ENCODE measurements around the gene TTLL10. TPM values are rescaled to one million over a fixed set of nuclear protein-coding genes. Genes with fewer than 3 reads are reported as not detected.

The TTLL10 gene
- total and polyA plus RNA-seq, 4 donors, result not detected

DNA sequence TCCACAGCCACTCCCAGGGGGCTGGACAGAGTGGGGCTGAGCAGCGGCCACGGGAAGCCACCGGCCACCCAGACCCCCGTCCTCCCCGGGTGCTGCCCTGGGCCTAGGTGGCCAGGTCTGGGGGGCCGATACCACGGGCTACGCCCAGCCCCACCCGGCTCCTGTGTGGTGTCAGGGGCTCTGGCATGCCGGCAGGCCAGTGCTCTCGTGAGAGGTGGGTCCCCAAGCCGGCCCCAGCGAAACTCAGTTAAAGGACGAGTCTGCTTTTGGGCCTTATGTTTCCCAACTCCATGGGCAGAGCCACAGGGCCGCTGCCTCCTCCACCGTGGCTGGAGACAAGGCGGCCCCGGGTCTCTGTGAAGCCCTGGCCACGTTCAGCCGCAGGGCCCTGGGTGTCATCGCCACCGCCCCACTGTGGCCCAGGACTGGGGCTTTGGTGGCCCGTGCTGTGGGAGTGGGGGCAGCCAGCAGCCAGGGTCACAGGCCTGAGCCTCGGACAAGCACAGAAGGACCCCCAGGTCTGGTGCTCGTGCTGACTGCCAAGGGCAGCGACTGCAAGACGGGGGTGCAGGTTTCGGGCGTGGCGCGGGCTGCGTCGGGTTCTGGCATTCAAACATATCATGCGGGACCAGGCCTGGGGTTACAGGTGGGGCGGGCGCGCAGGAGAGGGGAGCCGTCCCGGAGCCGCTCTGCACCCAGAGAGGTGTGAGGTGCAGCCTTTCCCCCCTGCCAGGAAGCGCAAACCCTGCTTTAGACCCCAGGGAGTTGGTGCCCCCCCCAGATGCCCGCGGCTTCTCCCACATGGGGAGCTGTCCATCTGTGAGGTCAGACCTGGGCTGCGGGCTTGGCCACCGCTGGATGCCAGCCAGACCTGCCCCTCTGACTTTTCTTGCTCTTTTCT, 45.9 kb upstream of the TTLL10 start:
- 83% methylated on average over 45 of the region's 45 CpGs for WGBS

DNA sequence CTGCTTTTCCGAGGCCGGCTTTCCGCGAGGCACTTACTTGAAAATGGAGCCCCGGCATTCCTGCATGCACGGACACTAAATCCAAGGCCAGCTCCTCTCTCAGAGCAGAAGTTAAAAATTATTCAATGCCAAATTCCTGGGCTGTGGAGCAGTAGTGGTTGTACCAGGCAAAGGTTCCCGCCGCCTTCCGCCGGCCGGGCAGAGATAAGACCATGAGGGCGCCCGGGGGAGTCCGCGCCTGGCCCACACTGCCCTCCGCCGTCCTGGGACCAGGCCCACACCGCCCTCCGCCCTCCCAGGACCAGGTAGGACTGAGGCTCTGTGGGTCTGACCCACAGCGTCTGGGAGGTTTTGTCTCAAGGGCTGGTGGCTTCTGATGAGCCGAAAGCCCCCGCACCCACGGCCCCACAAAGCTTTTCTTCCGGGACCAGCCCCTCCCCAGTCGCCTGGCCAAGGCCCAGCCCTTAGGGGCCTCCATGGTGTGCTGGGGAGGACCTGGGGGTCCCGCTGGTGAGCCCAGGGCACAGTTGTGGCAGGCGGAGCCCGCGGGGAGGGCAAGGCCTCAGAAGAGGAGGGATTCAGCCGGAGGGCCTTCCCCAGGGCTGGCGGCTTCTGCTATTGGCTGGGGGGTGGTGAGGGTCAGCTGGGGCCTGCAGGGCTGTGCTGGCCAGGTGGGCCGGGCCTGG, 45.1 kb upstream of the TTLL10 start:
- H3K36me3 ChIP-seq (ENCODE audit: control insufficient read depth in 4 of 4, insufficient read depth in 3 of 4, low read depth in 1 of 4, low read length in 3 of 4), result no peaks in the 10 kb centered on the region
- H3K9ac ChIP-seq (ENCODE audit: low read depth in 1 of 2, low read length in 2 of 2), result peak overlapping the region in 1 of 2 donors; percentile 47
- DNase-seq (ENCODE audit: low spot score), result no peak
- 43% methylated on average over 32 of the region's 32 CpGs for WGBS
- TF ChIP-seq RXRA (IDR thresholded peaks at IDR 0.05) (no peak), HNF4A (conservative IDR thresholded peaks at IDR 0.05) (peak in 1 of 2 donors; percentile 27), FOXA2 (IDR thresholded peaks at IDR 0.05) (no peak), ATF3 (IDR thresholded peaks at IDR 0.05) (no peak), YY1 (IDR thresholded peaks at IDR 0.05) (peak; percentile 28), RAD21 (IDR thresholded peaks at IDR 0.05) (peak in 1 of 2 donors; percentile 40)
- H3K4me3 ChIP-seq (ENCODE audit: low read depth in 1 of 3, low read length in 3 of 3), result peak overlapping the region in 2 of 3 donors; percentile 31 to 38
- H3K27me3 ChIP-seq (ENCODE audit: control insufficient read depth in 4 of 4, insufficient read depth in 4 of 4, low read length in 3 of 4), result no peaks in the 10 kb centered on the region
- H3K4me1 ChIP-seq (ENCODE audit: control insufficient read depth in 4 of 4, insufficient read depth in 4 of 4, low read length in 3 of 4), result peaks cover 17 to 49% (median 32%) of the 10 kb centered on the region in 4 donors
- H3K27ac ChIP-seq (ENCODE audit: low read depth in 1 of 2, low read length in 2 of 2), result peak overlapping the region in 1 of 2 donors; percentile 35
- no peaks in the 10 kb centered on the region for H3K9me3 ChIP-seq (ENCODE audit: control insufficient read depth in 4 of 4, low read length in 3 of 4)

More for the DNA sequence above, 45.9 kb upstream of the TTLL10 start:
- no peak overlapping the region for H3K27ac ChIP-seq (ENCODE audit: low read depth in 1 of 2, low read length in 2 of 2)
- H3K4me1 ChIP-seq (ENCODE audit: control insufficient read depth in 4 of 4, insufficient read depth in 4 of 4, low read length in 3 of 4), result peaks cover 17 to 49% (median 32%) of the 10 kb centered on the region in 4 donors
- H3K9ac ChIP-seq (ENCODE audit: low read depth in 1 of 2, low read length in 2 of 2), result no peak overlapping the region
- H3K36me3 ChIP-seq (ENCODE audit: control insufficient read depth in 4 of 4, insufficient read depth in 3 of 4, low read depth in 1 of 4, low read length in 3 of 4), result no peaks in the 10 kb centered on the region
- no peaks in the 10 kb centered on the region for H3K27me3 ChIP-seq (ENCODE audit: control insufficient read depth in 4 of 4, insufficient read depth in 4 of 4, low read length in 3 of 4)
- TF ChIP-seq RXRA (IDR thresholded peaks at IDR 0.05) (no peak), CTCF (IDR thresholded peaks at IDR 0.05; ENCODE audit: low read depth, low read length, missing input control) (no peak), NR2F2 (IDR thresholded peaks at IDR 0.05) (no peak)
- no peak for DNase-seq (ENCODE audit: low spot score)
- H3K4me3 ChIP-seq (ENCODE audit: low read depth in 1 of 3, low read length in 3 of 3), result peak overlapping the region in 2 of 3 donors; percentile 31 to 38
- H3K9me3 ChIP-seq (ENCODE audit: control insufficient read depth in 4 of 4, low read length in 3 of 4), result no peaks in the 10 kb centered on the region

DNA sequence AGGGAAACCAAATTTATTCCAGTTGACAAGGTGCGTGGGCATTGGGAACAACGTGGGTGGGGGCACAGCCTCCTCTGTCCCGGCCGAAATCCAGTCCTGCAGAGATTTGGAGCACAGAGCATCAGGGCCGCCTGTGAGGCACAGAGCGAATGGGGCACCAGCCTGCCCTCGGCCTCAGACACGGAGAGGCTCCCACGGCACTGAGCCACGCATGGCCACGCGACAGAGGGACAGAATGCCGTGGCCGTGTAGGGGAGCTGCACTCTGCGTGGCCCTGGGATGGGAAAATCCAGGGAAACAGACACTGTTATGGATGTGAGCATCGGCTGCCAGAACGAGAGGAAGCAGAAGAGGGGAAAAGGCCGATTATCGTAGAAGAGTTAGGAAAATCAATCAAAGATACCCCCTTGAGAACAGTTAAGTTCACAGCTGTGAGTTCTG, 44.3 kb upstream of the TTLL10 start:
- Histone ChIP-seq H3K36me3 (ENCODE audit: control insufficient read depth in 4 of 4, insufficient read depth in 3 of 4, low read depth in 1 of 4, low read length in 3 of 4) (no peaks in the 10 kb centered on the region), H3K9ac (ENCODE audit: low read depth in 1 of 2, low read length in 2 of 2) (no peak overlapping the region), H3K27ac (ENCODE audit: low read depth in 1 of 2, low read length in 2 of 2) (no peak overlapping the region), H3K4me1 (ENCODE audit: control insufficient read depth in 4 of 4, insufficient read depth in 4 of 4, low read length in 3 of 4) (peaks cover 16 to 41% (median 27%) of the 10 kb centered on the region in 4 donors), H3K9me3 (ENCODE audit: control insufficient read depth in 4 of 4, low read length in 3 of 4) (no peaks in the 10 kb centered on the region), H3K4me3 (ENCODE audit: low read depth in 1 of 3, low read length in 3 of 3) (no peak overlapping the region), H3K27me3 (ENCODE audit: control insufficient read depth in 4 of 4, insufficient read depth in 4 of 4, low read length in 3 of 4) (no peaks in the 10 kb centered on the region)
- DNase-seq (ENCODE audit: low spot score), result no peak
- no peak for TF ChIP-seq ATF3 (IDR thresholded peaks at IDR 0.05)
- no peak for TF ChIP-seq HNF4A (conservative IDR thresholded peaks at IDR 0.05)
- TF ChIP-seq FOXA2 (IDR thresholded peaks at IDR 0.05), result no peak
- TF ChIP-seq JUND (IDR thresholded peaks at IDR 0.05), result no peak
- TF ChIP-seq, protein P1, sequence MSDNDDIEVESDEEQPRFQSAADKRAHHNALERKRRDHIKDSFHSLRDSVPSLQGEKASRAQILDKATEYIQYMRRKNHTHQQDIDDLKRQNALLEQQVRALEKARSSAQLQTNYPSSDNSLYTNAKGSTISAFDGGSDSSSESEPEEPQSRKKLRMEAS (IDR thresholded peaks at IDR 0.05), result no peak
- no peak for TF ChIP-seq NR2F2 (IDR thresholded peaks at IDR 0.05)
- TF ChIP-seq CTCF (IDR thresholded peaks at IDR 0.05; ENCODE audit: low read depth, low read length, missing input control), result no peak
- no peak for TF ChIP-seq SP1 (IDR thresholded peaks at IDR 0.05)
- no peak for TF ChIP-seq YY1 (IDR thresholded peaks at IDR 0.05)
- TF ChIP-seq REST (IDR thresholded peaks at IDR 0.05), result no peak
- TF ChIP-seq FOXA1 (IDR thresholded peaks at IDR 0.05), result no peak
- no peak for TF ChIP-seq TAF1 (conservative IDR thresholded peaks at IDR 0.05)
- no peak for TF ChIP-seq EGR1 (IDR thresholded peaks at IDR 0.05; ENCODE audit: low read depth in 2 of 2)
- no peak for TF ChIP-seq GABPA (IDR thresholded peaks at IDR 0.05 in 1 of 2, conservative IDR thresholded peaks at IDR 0.05 in 1 of 2)
- no peak for TF ChIP-seq RXRA (IDR thresholded peaks at IDR 0.05)
- 85% methylated on average over 19 of the region's 19 CpGs for WGBS

Data from liver (tissue), 9 donors.